GM21576 (cell line): ENCODE results near the gene BRME1.
A peak's percentile ranks its signal among the peaks of the same experiment; 100 is the strongest.

Experiments
- ATAC-seq: cut with Tn5 transposase; IDR thresholded peaks from one replicate; pipeline ENCODE4 v1.9.1; 2021; ENCODE audit warnings: mild to moderate bottlenecking, moderate library complexity; ENCODE audit not compliant: unreplicated experiment

BRME1 gene

DNA sequence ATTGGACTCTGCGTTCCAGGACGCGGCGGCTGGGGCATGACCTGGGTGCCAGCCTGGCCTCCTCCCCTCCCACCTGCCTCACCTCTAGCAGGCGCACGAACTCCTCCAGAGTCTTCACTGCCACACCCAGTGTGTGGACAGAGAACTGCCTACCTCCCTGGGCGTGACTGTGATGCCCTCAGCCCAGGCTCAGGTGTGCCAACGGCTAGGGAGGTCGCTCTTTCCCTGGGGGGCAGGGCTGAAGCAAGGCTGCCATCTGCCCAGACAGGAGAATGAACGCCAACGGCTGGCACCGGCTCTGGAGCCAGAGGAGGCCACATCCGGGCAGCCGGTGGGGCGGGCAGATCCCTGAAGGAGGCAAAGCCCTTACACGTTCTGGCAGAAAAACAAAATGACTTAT is 17.6 kb downstream of the BRME1 start:
- no peak for ATAC-seq

DNA sequence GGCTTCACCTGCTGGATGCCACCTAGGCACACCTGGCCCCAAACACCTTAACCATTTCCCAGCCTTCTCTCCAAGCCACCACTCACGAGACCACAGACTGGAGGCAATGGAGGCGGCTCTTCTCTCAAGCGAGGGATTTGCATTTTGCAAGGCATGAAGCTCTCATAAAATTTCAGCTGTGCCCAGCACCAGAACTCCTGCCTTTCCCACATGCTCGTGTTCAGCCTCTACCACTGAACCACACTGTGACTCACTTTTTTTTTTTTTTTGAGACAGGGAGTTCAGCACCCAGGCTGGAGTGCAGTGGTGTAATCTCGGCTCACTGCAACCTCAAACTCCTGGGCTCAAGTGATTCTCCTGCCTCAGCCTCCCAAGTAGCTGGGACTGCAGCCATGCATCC is 18.4 kb downstream of the BRME1 start:
- ATAC-seq = no peak

DNA sequence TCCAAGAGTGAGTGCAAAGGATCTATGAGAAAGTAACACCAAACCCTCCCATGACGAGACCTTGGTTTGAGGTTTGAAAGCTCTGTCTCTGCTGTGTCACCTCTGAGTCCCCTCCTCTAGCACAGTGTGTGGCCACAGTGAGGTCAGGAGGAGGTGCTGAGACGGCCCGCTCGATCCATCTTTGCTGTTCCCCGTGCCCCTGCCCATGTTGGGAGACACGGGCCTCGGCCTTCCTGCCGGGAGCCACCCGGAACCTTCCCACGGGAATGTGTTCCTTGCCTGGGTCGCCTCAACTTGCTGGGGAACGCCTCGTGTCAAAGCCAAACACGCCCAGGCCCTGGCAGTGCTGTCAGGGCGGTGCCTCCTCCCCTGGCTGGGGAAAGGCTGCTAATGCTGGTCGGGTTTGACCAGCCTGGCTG is 18.9 kb downstream of the BRME1 start:
- ATAC-seq = no peak

DNA sequence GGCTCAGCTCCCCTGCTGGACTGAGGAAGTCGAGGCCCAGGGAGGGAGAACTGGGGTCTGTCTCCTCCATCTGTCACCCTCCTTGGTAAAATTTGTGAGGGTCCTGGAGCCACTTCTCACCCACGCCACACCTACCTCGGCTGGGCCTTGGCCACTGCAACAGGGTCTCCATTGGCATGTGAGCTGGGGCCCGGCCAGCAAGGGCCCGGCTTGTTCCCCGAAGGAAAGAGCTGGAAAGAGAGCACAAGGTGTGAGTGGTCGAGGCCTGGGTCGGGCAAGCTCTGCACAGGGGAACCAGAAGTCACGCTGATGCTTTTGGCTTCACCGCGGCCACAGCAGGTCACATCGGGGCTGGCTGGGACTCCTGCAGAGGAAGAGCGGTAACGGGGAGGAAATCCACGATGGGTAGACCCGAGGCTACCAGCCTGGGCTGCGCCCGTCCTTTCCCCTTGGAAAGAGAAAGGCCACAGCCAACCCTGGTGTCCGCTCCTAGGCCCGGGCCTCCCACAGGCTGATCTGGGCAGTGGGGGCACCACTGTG is 20.0 kb downstream of the BRME1 start:
- no peak for ATAC-seq

DNA sequence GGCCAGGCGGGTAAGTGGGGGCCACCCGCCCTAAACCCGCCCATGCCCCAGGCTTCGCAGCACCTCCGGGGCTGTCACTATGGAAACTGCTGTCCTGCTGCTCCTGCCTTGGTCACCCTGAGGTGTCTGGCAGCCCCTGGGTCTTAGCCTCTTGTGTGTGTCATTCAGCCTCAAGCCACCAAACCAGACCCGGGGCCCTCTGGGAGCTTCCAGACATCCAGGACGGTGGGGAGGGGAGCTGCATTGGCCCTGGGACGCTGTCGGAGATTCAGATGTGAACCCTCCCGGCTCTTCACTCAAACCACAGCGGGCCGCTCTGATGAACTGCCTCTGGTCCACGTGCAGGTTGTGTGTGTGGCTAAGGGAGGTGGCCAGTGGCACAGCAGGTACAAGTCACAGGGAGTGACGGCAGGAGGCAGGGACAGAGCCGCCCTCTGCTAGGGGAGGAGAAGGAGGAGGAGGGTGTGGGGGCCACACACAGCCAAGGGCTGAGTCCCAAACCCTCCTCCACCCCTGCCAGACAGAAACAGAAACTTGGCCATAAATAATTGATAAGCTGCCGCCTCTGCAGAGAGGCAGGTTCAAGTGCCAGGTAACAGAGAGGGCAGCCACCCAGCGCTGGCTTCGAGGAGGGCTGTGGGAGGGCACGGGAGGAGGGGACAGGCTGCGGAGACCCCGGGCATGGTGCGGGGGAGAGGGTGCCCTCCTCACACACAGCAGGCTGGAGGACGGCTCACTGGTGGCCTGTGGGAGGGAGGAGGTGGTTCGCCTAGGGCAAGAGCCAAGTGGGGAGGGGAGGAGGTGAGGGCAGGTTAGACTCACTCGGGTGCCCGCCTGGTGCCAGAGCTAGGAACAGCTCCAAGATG is 21.0 kb downstream of the BRME1 start:
- no peak for ATAC-seq

DNA sequence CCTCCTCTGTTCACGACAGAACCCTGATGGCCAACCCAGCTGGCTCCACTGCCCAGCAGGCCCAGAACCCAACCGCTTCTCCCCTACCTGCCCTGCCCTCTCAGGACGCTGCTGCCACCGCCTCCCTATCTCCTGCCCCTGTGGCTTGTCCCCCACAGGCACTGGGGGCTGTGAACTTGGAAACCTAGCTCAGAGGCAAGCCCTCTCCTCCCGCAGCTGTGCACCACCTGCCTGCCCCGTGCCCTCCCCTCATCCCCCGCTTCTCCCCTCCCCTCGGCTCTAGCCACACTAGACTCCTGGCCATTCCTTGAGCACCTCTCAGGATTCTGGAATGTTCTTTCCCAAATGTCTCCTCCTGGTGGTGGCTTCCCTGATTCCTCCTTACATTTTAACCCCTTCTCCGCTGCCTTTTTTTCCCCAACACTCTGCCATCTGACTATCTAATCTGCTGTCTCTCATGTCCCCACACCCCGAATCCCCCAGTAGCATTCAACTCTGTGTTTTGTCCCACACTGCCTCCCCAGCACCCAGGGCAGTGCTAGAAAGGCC is 22.3 kb downstream of the BRME1 start:
- no peak for ATAC-seq

DNA sequence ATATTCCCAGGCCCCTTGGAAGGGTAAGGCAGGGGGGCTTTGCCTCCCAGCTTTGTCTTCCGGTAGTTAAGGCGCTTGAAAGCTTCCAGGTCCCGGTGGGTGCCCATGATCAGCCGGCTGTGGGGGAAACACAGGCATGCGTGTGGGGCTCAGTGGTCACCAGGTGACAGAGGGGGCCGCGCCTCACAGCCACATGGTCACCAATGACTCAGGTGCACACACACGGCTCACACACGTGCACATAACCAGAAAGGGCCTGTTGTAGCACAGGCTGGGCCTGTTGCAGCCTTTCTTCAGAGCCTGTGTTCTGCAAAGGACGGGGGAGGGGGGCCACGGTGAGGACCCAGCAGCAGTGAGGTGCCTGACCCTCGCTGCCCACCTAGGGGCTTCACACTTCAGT is 23.1 kb downstream of the BRME1 start:
- no peak for ATAC-seq

DNA sequence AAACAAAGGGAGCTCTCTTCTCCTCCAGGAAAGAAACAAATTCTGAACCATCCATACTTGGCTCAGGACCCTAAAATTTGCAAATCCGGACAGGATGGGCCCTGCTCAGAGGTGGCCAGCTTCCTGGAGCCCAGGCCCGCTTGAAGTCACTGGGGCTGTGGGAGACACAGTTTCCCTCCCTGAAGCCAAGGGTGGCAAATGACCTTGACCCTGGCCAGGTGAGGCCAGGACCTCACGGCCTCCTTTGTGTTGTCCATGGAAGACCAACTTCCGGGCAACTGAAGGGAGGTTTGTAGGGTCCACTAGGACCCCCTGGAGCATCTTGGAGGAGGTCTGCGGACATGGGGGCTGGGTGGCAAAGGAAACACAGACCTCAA is 23.5 kb downstream of the BRME1 start:
- ATAC-seq = no peak

DNA sequence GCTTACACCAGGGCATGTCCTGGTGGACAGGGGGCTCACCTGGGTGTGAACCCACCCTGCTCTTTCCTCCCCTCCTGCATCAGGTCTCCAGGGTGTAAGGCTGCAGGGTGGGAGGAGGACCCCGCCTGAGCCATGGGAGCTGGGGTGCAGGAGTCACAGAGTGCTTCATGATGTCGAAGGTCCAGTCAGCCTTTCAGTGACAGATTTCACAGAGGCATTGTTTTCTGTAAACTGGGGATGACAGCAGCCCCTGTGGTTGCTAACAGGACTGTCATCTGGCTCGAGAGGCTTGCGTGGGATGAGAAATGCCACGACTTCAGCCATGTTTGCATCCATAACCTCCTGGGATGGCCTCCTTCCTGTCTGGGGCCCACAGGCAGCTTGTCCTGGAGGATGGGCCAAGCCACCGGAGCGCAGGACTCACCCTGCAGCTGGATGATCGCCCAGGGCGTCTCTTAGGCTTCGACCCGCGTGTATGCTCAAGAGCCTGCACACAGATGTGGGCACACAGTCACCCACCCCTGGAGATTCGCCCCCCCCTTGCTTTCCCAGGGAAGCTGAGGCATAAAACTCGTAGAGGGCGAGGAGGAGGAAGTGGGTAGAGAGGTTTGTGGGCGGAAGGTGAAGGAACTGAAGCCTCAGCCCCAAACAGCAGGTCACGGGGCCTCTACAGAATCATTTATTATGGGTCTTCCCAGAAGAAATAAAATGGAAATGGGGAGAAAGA is 24.1 kb downstream of the BRME1 start:
- no peak for ATAC-seq

DNA sequence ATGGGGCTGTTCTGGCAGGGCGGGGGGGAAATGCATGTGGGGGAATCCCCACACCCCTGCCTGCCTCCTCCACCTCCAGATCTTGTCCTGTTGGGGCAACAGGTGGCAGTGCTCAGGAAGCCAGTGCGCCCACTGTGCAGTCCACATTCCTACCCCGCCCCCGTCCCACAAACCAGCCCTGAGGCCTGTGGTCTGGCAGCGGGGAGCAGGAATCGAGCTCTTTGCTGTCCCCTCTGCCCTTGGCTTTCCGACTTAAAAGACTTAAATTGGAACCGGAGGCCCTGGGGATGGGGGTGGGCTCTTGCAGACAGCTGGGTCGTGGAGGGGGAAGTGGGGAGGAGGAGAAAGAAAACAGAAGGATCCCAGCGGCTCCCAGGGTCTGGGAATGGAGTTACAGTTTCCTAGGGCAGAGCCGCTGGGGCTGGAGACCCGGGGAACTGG is 24.6 kb downstream of the BRME1 start:
- ATAC-seq = no peak

DNA sequence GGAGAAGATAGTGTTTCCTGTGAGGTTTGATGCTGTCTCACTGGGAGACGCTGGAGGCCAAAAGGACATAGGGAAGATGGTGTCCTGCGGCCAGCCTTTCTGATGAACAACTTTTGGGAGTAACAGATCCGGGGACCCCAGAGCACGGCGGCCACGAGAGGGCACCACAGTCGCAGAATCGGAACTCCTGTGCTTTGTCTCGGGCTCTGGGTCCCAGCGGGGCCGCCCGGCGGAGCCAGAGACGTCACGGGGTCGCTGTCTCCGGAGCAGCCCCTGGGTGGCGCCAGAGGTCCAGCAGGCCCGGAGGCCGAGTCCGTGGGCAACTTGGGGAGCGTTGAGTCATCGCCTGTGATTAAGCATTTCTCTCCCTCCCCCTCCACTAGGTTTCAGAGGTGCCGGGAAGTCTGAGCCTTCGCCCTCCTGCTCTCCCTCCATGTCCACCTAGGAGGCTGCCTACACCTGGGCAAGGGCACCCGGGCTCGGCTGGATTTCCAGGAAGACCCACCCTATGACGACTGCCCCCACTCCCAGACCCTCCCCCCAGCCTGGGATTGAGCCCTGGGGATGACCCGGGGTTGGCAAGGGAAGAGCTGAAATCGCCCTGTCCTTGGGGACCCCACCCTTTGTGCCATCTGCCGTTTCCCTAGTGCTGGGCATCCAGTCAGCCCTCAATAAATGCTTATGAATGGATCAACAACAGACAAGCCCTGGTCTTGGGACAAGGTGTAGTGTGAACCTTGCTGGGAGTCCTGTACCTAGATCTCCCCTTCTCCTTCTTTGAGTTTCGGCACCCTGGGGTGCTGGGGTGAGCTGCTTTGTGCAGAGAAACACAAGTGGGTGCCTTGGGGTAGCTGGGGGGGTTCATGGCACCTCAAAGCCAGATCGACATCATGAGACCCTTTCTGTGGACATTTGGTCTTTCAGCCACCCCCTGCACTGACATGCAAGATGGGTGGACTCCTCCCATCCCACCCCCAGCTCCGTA is 25.6 kb downstream of the BRME1 start:
- peak; percentile 86 for ATAC-seq

DNA sequence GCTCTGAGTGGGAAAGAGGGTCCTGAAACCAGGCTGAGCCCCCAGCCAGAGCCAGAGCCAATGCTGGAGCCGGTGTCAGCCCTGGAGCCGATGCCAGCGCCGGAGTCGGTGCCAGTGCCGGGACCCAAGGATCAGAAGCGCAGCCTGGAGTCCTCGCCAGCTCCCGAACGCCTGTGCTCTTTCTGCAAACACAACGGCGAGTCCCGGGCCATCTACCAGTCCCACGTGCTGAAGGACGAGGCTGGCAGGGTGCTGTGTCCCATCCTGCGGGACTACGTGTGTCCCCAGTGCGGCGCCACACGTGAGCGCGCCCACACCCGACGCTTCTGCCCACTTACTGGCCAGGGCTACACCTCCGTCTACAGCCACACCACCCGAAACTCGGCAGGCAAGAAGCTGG is 28.6 kb downstream of the BRME1 start:
- no peak for ATAC-seq

DNA sequence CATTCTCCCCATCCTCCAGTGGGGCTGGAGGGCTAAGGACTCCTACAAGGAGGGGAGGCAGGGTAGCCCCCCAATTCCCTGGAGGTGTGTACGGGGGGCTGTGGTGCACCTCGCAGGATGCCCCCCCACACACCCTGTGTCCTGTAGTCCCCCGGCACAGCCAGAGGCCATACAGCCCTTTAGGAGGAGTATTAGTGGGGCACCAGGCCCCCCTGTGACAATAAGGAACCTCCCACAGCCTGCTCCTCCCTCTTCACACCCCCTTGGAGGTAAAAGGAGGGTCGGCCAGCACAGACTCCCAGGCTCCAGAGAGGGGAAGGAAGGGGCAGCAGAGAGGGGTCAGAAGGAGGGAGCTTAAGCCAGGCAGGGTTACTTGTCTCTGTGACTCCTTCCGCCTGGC is 29.1 kb downstream of the BRME1 start, which contains the start of gene NANOS3:
NANOS3 (plus strand) TSS at position 301 of the 400 bp plus-strand sequence. CDS start 115 bp downstream, outside the sequence.
- ATAC-seq = no peak

DNA sequence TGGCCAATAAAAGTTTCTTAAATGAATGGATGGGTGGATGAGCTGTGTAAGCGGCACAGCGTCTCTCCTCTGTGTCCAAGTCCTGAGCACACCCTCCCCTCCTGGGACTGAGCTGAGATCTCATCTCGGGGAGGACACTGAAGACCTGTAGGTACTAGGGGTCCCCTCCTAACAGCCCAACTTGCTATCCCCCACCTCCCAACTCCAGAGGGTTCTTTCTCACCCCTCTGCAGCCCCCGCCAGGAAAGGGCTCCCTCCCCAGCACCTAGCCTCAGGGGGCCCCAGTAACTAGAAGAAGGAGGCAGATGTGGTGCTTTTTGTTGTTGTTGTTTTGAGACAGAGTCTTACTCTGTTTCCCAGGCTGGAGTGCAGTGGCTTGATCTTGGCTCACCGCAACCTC is 30.1 kb downstream of the BRME1 start:
- ATAC-seq = no peak

DNA sequence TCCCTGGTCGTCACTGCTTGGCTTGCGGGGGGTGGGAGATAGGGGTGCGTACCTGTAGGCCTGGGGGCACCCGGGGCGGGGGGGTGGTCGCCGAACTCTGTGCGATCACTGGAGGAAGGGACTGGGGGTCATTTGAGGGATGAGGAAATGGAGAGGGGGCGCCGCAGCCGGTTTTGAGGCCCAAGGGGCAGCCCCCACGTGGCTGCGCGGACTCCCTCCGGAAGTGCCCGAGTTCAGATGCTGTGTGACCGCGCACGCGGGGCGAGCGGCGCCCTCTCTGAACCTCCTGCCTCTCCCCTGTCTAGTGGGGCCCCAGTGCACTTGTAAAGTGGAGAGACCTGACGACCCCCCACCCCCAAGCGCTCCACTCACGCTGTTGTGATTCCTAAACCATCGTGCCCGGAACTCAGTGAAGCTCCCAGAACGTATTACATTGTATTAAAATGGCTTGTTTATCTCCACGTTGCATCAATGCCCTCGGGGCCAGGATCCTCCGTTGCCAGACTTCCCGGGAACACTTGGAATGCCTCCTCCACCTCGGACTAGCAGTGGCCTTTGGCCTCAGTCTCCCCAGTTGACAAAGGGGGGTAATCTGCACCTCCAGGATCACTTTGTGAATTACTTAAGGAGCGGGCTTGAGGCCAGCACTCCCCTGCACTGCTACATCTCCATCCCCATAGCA is 31.9 kb downstream of the BRME1 start:
- no peak for ATAC-seq

DNA sequence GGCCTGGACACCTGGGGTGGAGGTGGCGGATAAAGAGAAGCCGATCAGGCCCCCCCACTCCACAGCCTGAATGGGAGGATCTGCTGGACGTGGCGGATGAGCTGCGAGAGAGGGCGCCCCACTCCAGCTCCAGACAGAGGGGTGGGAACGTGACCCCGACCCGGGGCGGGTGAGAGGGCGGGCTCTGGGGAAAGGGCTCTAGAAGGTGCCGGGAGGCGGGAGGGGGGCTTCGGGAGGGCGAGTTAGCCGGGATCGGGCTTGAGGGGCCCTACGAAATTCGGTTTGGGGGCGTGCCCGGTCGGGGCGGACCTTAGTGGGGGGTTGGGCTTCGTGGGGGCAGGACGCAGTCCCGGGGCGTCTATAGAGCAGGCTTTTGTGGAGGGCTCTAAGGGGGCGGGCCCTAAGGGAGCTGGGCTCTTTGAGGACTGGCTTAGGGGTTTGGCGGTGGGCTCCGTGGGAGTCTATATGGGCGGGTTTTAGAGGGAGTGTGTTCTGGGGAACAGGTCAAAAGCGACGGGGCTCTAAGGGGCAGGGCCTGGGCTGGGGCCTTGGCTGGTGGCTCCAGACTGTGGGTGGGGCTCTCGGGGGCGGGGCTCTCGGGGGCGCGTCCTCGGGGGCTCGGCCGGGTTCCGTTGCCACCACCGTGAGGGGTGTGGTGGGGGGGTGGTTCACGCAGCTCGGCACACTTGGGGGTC is 33.1 kb downstream of the BRME1 start:
- no peak for ATAC-seq

DNA sequence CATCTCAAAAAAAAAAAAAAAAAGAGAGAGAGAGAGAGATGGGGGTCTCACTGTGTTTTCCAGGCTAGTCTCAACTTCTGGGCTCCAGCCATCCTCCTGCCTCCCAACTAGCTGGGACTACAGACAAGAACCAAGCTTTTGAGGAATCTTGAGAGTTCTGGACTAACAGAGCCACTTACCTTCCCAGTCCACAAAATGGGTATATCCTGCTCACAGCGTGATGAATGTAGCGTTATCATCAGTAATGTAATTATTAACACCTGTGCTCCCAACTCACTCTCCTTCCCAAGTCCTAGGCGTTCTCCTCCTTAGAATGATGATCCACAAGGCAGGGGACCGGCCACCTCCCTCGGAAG is 33.6 kb downstream of the BRME1 start:
- ATAC-seq = no peak

DNA sequence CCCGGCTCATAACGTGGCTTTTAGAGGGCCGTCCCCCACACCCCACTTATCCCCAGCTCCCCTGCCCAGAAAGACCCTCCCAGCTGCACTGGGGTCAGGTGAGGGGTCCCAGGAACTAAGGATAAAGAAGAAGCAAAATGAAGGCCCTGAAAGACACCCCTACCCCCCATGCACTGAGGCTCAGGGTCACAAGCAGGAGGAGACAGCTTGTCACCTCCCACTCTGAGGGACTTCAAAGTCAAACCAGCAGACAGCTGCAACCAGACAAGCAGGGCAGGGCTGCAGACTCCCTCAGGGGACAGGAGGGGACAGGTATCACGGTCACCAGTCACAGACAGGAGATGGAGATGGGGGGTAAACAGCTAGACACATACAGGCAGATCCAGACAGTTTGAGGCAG is 35.0 kb downstream of the BRME1 start:
- no peak for ATAC-seq

DNA sequence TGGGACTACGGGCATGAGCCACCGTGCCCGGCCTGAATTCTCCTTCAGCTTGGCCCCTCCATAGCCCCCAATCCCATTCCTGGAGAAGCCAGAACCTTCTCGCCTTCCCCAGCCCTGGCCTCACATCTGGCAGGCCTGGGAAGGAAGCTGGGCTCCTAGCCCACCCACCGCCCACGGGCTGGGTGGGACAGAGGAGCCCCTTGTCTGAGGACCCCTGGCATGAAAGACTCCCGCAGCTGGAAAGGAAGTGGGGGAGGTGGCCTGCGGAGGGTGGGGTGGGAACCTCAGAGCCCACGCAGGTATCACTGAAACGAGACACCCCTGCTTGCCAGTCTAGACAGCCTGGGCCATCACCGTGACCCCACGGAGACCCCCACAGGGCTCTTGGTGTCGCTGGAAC is 36.6 kb downstream of the BRME1 start:
- no peak for ATAC-seq
